DND-41 (cell line): ENCODE results near the gene RNLS.

ENCODE experiments used
- CTCF ChIP-seq: IDR thresholded peaks from 2 replicates; pipeline ENCODE4 v1.5.1; 2012; ENCODE audit warnings: borderline replicate concordance, low read length, moderate library complexity, mild to moderate bottlenecking; ENCODE audit not compliant: poor library complexity, severe bottlenecking; ENCODE audit errors: extremely low read depth
- EZH2 ChIP-seq: IDR thresholded peaks from 3 replicates; pipeline ENCODE4 v1.6.1; 2012; ENCODE audit warnings: borderline replicate concordance, low read depth, mild to moderate bottlenecking, moderate library complexity, low read length, inconsistent platforms; ENCODE audit not compliant: severe bottlenecking

- no peak for TF ChIP-seq CTCF
- TF ChIP-seq EZH2, result no peak
Measured at GRCh38 chr10:88562152-88562551, 21.0 kb downstream of the RNLS start.
